HG02970 (cell line): ENCODE data around the gene AASDH.

ENCODE experiments used
- ATAC-seq: cut with Tn5 transposase; IDR thresholded peaks from one replicate; pipeline ENCODE4 v1.9.1; 2021; ENCODE audit warnings: mild to moderate bottlenecking, moderate library complexity, moderate number of reproducible peaks; ENCODE audit not compliant: unreplicated experiment, low FRiP score

Gene AASDH

DNA sequence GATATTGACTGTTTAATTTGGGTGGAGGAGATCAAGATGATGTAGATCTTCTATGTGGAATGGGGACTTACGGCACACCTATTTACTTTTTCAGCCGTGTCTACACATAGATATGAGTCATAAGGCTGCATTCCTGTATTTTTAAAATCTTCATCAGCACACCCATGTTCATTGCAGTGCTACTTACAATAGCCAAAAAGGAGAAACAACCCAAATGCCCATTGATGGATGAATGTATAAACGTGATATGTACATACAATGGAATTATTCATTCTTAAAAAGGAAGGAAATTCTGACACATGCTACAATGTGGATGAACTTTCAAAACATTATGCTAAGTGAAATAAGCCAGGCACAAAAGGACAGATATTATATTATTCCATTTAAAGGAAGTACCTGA, 98.6 kb downstream of the AASDH start:
- no peak for ATAC-seq
